ENCODE results near the gene ZMIZ1.

DNA sequence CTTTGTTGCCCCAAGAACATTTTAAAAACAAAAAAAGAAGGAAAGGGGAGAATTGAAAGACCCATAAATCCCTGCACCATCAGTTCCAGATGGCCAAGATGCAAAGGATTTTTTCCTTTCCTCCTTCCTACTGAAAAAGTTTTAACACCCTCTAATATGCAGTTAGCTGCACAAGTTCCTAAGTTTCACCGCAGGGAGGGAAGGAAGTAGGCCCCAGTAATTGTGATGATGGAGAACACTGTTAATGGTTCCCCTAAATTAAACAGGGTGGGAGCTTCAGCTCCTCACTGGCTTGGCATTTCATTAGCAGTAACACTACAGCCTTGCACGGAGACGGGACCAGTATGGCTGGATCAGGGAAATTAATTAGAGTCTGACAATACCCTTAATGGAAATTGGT is 214.8 kb downstream of the ZMIZ1 start:
- TF ChIP-seq TRIM28 (IDR thresholded peaks at IDR 0.05; ENCODE audit: borderline replicate concordance, low read length) (no peak), ZNF19 (tag by site-specific recombination; IDR thresholded peaks at IDR 0.05; ENCODE audit: low read depth) (no peak), ZNF248 (tag by site-specific recombination; IDR thresholded peaks at IDR 0.05) (no peak)

Data from HEK293 (cell line).